Ovary (tissue), 9 donors: ENCODE measurements around the gene SH3GL1. TPM values are rescaled to one million over a fixed set of nuclear protein-coding genes. Genes with fewer than 3 reads are reported as not detected.

Experiments
- DNase-seq, 5 donors: peaks; one replicate each; pipeline ENCODE4 v3.0.0-alpha.2; 2019 to 2020
- H3K27ac ChIP-seq, 2 donors: fragments of 200-600 bp; one replicate each; pipeline versions ENCODE4 v1.5.1 to v1.8.0; 2019 to 2022
- H3K27me3 ChIP-seq: fragments of 200-600 bp; one replicate; pipeline ENCODE4 v1.8.0; 2022
- H3K36me3 ChIP-seq: fragments of 200-600 bp; sonication (generic); one replicate; pipeline ENCODE4 v1.5.1; 2019
- H3K4me1 ChIP-seq: one replicate; pipeline ENCODE4 v1.8.1; 2013; ENCODE audit warnings: mild to moderate bottlenecking, moderate library complexity; ENCODE audit not compliant: insufficient read depth
- H3K4me3 ChIP-seq: fragments of 200-600 bp; sonication (generic); one replicate; pipeline ENCODE4 v1.5.1; 2017
- H3K9me3 ChIP-seq, 2 donors: fragments of 200-600 bp in 1 of 2; sonication (generic) in 1 of 2; one replicate each; pipeline versions ENCODE4 v1.5.1 to v1.8.1; 2013 to 2019; ENCODE audit warnings: mild to moderate bottlenecking in 1 of 2, moderate library complexity in 1 of 2
- CTCF ChIP-seq, 3 donors: fragments of 450-650 bp in 2 of 3; fragments of 200-600 bp in 1 of 3; IDR thresholded peaks; one replicate each; pipeline versions ENCODE4 v1.5.1 to v1.8.0; 2016 to 2022; ENCODE audit warnings: antibody characterized with exemption in 3 of 3, mild to moderate bottlenecking in 1 of 3
- EP300 ChIP-seq: sonication (generic); formaldehyde crosslinking; IDR thresholded peaks from one replicate; pipeline ENCODE4 v1.6.1; 2017; ENCODE audit warnings: antibody characterized with exemption
- POLR2A ChIP-seq: fragments of 450-650 bp; IDR thresholded peaks from one replicate; pipeline ENCODE4 v1.6.1; 2017; ENCODE audit warnings: antibody characterized with exemption, mild to moderate bottlenecking, moderate library complexity
- WGBS, 3 donors: extraction: QIAGEN DNeasy Blood & Tissue Kit in 1 of 3; methylation state at CpG; one replicate each; pipeline versions ENCODE4 v1.1.5 to v1.1.7; 2013 to 2017; 5-methylcytosine and 5-hydroxymethylcytosine counted together
- intact Hi-C, 4 donors: fragments of 100-400 bp; cut with DNase I; formaldehyde crosslinking; loops; one replicate each; pipeline versions ENCODE4 v1.11.0 to v1.15.1; 2022 to 2023
- microRNA-seq, 3 donors: library from miRNA; unstranded; fragments of <30 nt; microRNA quantifications; one replicate each; pipeline versions ENCODE4 to v1.2.0, GENCODE V29; 2019 to 2020
- polyA plus RNA-seq, 2 donors: library from polyadenylated mRNA; stranded (reverse); fragments of 200-250 nt in 1 of 2; fragments of 350-450 nt in 1 of 2; fragmentation: Illumina TruSeq in 1 of 2; extraction: RNeasy Lipid Tissue Mini Kit (QIAGEN cat#74804) in 1 of 2; gene quantifications; one replicate each; pipeline ENCODE4 v1.2.3, GENCODE V29; 2013 to 2014
- small RNA-seq: library from RNA; depleted of rRNA; stranded (forward); fragments of <200 nt; gene quantifications from one replicate; pipeline ENCODE3, GENCODE V24; 2016
- total RNA-seq, 7 donors: library from RNA; depleted of rRNA in 2 of 7; stranded (reverse); fragments of >200 nt in 2 of 7; fragmentation: NEBNext Ultra II Directional in 3 of 7; extraction: Animal tissue kit (Norgen Biotek cat#: 25700) in 3 of 7; gene quantifications; one replicate each; pipeline versions ENCODE4 v1.1.0 to v1.2.4, GENCODE V29; 2016 to 2023
- donor health status: DM: no; HTN: no; CAD: no; lungs with moderate emphysema.
- donor health status: DM: no; HTN: no; CAD: no.
- donor health status: Bipolar disorder and iron deficiency.
- donor health status: DM: yes; HTN: yes; CAD: no.
- donor health status: DM: no; HTN: no; CAD: no.
- donor health status: DM: yes; HTN: yes; CAD: no.

SH3GL1 gene
- total and polyA plus RNA-seq, 9 donors: 6.9 to 88.6 (median 59.9) TPM

GRCh38 chr19:4318460-4318859 is 81.9 kb downstream of the SH3GL1 start:
- no peaks in the 10 kb centered on the region for H3K9me3 ChIP-seq
- no peak for DNase-seq
- WGBS, 3 donors: 92 to 96% (median 93%) methylated on average over 7 of the region's 7 CpGs
- TF ChIP-seq CTCF (IDR thresholded peaks at IDR 0.05) (no peak), POLR2A (no peak), EP300 (no peak)
- H3K27ac ChIP-seq: no peak overlapping the region
- no peaks in the 10 kb centered on the region for H3K27me3 ChIP-seq
- intact Hi-C loops: no loop called here
- no peaks in the 10 kb centered on the region for H3K4me1 ChIP-seq
- H3K4me3 ChIP-seq: no peak overlapping the region
- no peaks in the 10 kb centered on the region for H3K36me3 ChIP-seq

- Histone ChIP-seq H3K4me3 (no peak overlapping the region), H3K27me3 (no peaks in the 10 kb centered on the region), H3K4me1 (no peaks in the 10 kb centered on the region), H3K36me3 (no peaks in the 10 kb centered on the region), H3K9me3 (no peaks in the 10 kb centered on the region), H3K27ac (no peak overlapping the region)
- 88 to 92% (median 89%) methylated on average over 9 of the region's 9 CpGs for WGBS, 3 donors
- intact Hi-C loops: no loop called here
- TF ChIP-seq CTCF (IDR thresholded peaks at IDR 0.05) (no peak), EP300 (no peak), POLR2A (no peak)
- DNase-seq: no peak
These were observed 83.4 kb downstream of the SH3GL1 start for GRCh38 chr19:4316956-4317355.

GRCh38 chr19:4313847-4314490 is 86.4 kb downstream of the SH3GL1 start:
- 16 to 20% (median 18%) methylated on average over 12 of the region's 12 CpGs for WGBS, 3 donors
- no peak for DNase-seq
- Histone ChIP-seq H3K4me3 (no peak overlapping the region), H3K9me3 (no peaks in the 10 kb centered on the region), H3K36me3 (no peaks in the 10 kb centered on the region), H3K4me1 (no peaks in the 10 kb centered on the region), H3K27ac (no peak overlapping the region), H3K27me3 (no peaks in the 10 kb centered on the region)
- no peak for TF ChIP-seq POLR2A
- no peak for TF ChIP-seq CTCF (IDR thresholded peaks at IDR 0.05)
- no peak for TF ChIP-seq EP300
- intact Hi-C loops: no loop called here

Small RNAs within 50 kb of the gene (microRNA-seq; reads per million reads assigned to microRNA genes)
- gene MIR4746: 0.16 to 0.38 (median 0.18) reads per million in 3 donors

Small RNAs within 50 kb of the gene (small RNA-seq; reads per million reads assigned to genes)
- gene MIR4746: not detected

Other genes with a start within 250 kb of the SH3GL1 start
- gene CREB3L3, start 246.9 kb downstream of the SH3GL1 start, total RNA-seq: 1 to 10 TPM in 1 of 7 donors, not detected in 6; 2.7 TPM
- 1 to 10 TPM in 1 of 2 donors, under 1 TPM in 1; 0.22 to 1.0 TPM for gene CREB3L3, start 246.9 kb downstream of the SH3GL1 start, polyA plus RNA-seq
- gene SIRT6, start 218.0 kb downstream of the SH3GL1 start, total RNA-seq: 10 to 100 TPM; 11.1 to 19.9 (median 16.5) TPM
- 10 to 100 TPM in 1 of 2 donors, under 1 TPM in 1; 0.32 to 16.9 TPM for gene SIRT6, start 218.0 kb downstream of the SH3GL1 start, polyA plus RNA-seq
- gene ANKRD24, start 217.9 kb downstream of the SH3GL1 start, total RNA-seq: 1 to 10 TPM in 6 of 7 donors, under 1 TPM in 1; 0.81 to 1.3 (median 1.2) TPM
- 1 to 10 TPM in 1 of 2 donors, under 1 TPM in 1; 0.45 to 1.3 TPM for gene ANKRD24, start 217.9 kb downstream of the SH3GL1 start, polyA plus RNA-seq
- 1 to 10 TPM in 5 of 7 donors, under 1 TPM in 1, not detected in 1; 0.58 to 6.6 (median 2.0) TPM for gene EBI3, start 171.0 kb downstream of the SH3GL1 start, total RNA-seq
- gene EBI3, start 171.0 kb downstream of the SH3GL1 start, polyA plus RNA-seq: 1 to 10 TPM in 1 of 2 donors, under 1 TPM in 1; 0.90 to 1.1 TPM
- 10 to 100 TPM; 18.4 to 27.5 (median 21.5) TPM for gene YJU2, start 153.5 kb downstream of the SH3GL1 start, total RNA-seq
- 10 to 100 TPM; 20.7 to 33.1 TPM for gene YJU2, start 153.5 kb downstream of the SH3GL1 start, polyA plus RNA-seq
- gene SHD, start 121.3 kb downstream of the SH3GL1 start, total RNA-seq: under 1 TPM in 2 of 7 donors, not detected in 5; 0.24 to 0.48 TPM
- gene SHD, start 121.3 kb downstream of the SH3GL1 start, polyA plus RNA-seq: under 1 TPM in 1 of 2 donors, not detected in 1; 0.86 TPM
- gene TMIGD2, start 98.2 kb downstream of the SH3GL1 start, total RNA-seq: under 1 TPM in 1 of 7 donors, not detected in 6; 0.36 TPM
- under 1 TPM in 1 of 2 donors, not detected in 1; 0.29 TPM for gene TMIGD2, start 98.2 kb downstream of the SH3GL1 start, polyA plus RNA-seq
- under 1 TPM in 2 of 7 donors, not detected in 5; 0.11 to 0.18 TPM for gene FSD1, start 95.9 kb downstream of the SH3GL1 start, total RNA-seq
- gene FSD1, start 95.9 kb downstream of the SH3GL1 start, polyA plus RNA-seq: under 1 TPM in 1 of 2 donors, not detected in 1; 0.48 TPM
- gene STAP2, start 61.7 kb downstream of the SH3GL1 start, total RNA-seq: 10 to 100 TPM; 10.3 to 32.5 (median 17.5) TPM
- 10 to 100 TPM in 1 of 2 donors, 1 to 10 TPM in 1; 9.7 to 18.8 TPM for gene STAP2, start 61.7 kb downstream of the SH3GL1 start, polyA plus RNA-seq
- gene MPND, start 57.0 kb downstream of the SH3GL1 start, total RNA-seq: 10 to 100 TPM in 5 of 7 donors, 1 to 10 TPM in 2; 5.2 to 31.1 (median 20.3) TPM
- gene MPND, start 57.0 kb downstream of the SH3GL1 start, polyA plus RNA-seq: 10 to 100 TPM in 1 of 2 donors, 1 to 10 TPM in 1; 2.4 to 14.5 TPM
- gene CHAF1A, start 2.1 kb upstream of the SH3GL1 start, total RNA-seq: 10 to 100 TPM in 1 of 7 donors, 1 to 10 TPM in 6; 4.7 to 10.4 (median 7.5) TPM
- gene CHAF1A, start 2.1 kb upstream of the SH3GL1 start, polyA plus RNA-seq: 1 to 10 TPM; 7.3 to 8.6 TPM
- 100 to 1,000 TPM in 6 of 7 donors, 10 to 100 TPM in 1; 66.9 to 170 (median 133) TPM for gene UBXN6, start 57.2 kb upstream of the SH3GL1 start, total RNA-seq
- 100 to 1,000 TPM in 1 of 2 donors, 10 to 100 TPM in 1; 19.3 to 140 TPM for gene UBXN6, start 57.2 kb upstream of the SH3GL1 start, polyA plus RNA-seq
- gene HDGFL2, start 71.8 kb upstream of the SH3GL1 start, total RNA-seq: 10 to 100 TPM; 36.2 to 77.2 (median 64.4) TPM
- gene HDGFL2, start 71.8 kb upstream of the SH3GL1 start, polyA plus RNA-seq: 10 to 100 TPM; 28.5 to 63.0 TPM
- 10 to 100 TPM in 5 of 7 donors, 1 to 10 TPM in 2; 3.7 to 55.1 (median 23.6) TPM for gene PLIN4, start 117.9 kb upstream of the SH3GL1 start, total RNA-seq
- gene PLIN4, start 117.9 kb upstream of the SH3GL1 start, polyA plus RNA-seq: 1 to 10 TPM; 1.6 to 9.6 TPM
- gene PLIN5, start 134.7 kb upstream of the SH3GL1 start, total RNA-seq: 100 to 1,000 TPM in 4 of 7 donors, 10 to 100 TPM in 3; 26.0 to 149 (median 131) TPM
- 10 to 100 TPM in 1 of 2 donors, 1 to 10 TPM in 1; 8.8 to 85.0 TPM for gene PLIN5, start 134.7 kb upstream of the SH3GL1 start, polyA plus RNA-seq
- gene LRG1, start 139.5 kb upstream of the SH3GL1 start, total RNA-seq: 1 to 10 TPM; 1.3 to 7.6 (median 3.6) TPM
- gene LRG1, start 139.5 kb upstream of the SH3GL1 start, polyA plus RNA-seq: 1 to 10 TPM in 1 of 2 donors, under 1 TPM in 1; 0.33 to 2.1 TPM
- gene SEMA6B, start 159.1 kb upstream of the SH3GL1 start, total RNA-seq: 1 to 10 TPM; 1.3 to 9.7 (median 5.5) TPM
- 1 to 10 TPM in 1 of 2 donors, under 1 TPM in 1; 0.77 to 7.6 TPM for gene SEMA6B, start 159.1 kb upstream of the SH3GL1 start, polyA plus RNA-seq
- gene TNFAIP8L1, start 239.0 kb upstream of the SH3GL1 start, total RNA-seq: 10 to 100 TPM in 3 of 7 donors, 1 to 10 TPM in 4; 4.3 to 14.0 (median 9.8) TPM
- gene TNFAIP8L1, start 239.0 kb upstream of the SH3GL1 start, polyA plus RNA-seq: 1 to 10 TPM; 6.8 to 8.1 TPM